ENCODE results near the gene HDAC2.

DNA sequence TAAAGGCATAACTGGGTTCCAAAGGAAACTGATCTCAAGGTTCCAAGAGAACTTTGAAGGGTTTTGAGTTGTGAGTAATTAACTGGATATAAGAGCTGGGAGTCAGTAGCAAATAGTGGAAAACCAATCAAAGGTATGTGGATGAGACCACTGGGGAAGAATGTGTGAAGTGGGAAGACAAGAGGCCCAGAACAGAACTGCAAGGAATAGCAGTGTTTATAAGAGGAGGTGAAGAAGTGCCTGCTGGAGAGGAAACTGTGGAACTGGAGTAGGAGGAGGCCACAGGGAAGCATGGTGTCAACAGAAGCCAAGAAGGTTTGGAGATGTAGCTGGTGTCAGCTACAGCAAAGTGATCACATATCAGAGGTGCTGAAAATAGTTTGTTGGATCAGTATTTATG, 18.7 kb upstream of the HDAC2 start:
- TF ChIP-seq GATA2 (IDR thresholded peaks at IDR 0.05; ENCODE audit: low read depth, low read length) (no peak), GATA3 (IDR thresholded peaks at IDR 0.05; ENCODE audit: low read depth, low read length) (no peak)

All from SH-SY5Y (cell line).